H1 (cell line): Measurements from ENCODE around the gene NME7. TPM values are rescaled to one million over a fixed set of nuclear protein-coding genes. Genes with fewer than 3 reads are reported as not detected.

ENCODE experiments used
- CTCF ChIA-PET: fragments of 300-600 bp; sonication (Branson Sonifier 250); formaldehyde crosslinking; loops from one replicate; lab custom pipeline; 2021; ENCODE audit not compliant: partially characterized antibody; lab: Charles Lee
- POLR2A ChIA-PET: fragments of 300-600 bp; sonication (Branson Sonifier 250); formaldehyde crosslinking; loops from one replicate; lab custom pipeline; 2021; ENCODE audit warnings: inconsistent platforms; ENCODE audit not compliant: partially characterized antibody; lab: Charles Lee
- DNase-seq, 2 experiments: peaks; one replicate each; pipeline versions ENCODE4 v3.0.0 to v3.0.0-alpha.2; 2010 to 2022; ENCODE audit warnings: low spot score in 2 of 2, low read depth in 1 of 2, mixed read lengths in 1 of 2
- FAIRE-seq: peaks from 2 replicates; lab custom pipeline; 2011; peaks lifted over from hg19 to GRCh38; lab: Jason Lieb, UNC
- H2AFZ ChIP-seq: 2 replicates; pipeline ENCODE4 v1.8.1; 2012; ENCODE audit warnings: low read length, inconsistent platforms
- H2AK5ac ChIP-seq: 2 replicates; pipeline ENCODE4 v1.6.1; 2013; ENCODE audit warnings: low read depth, low read length
- H2BK120ac ChIP-seq: replicated peaks from 2 replicates; pipeline ENCODE3; 2013; ENCODE audit warnings: low read depth, low read length, inconsistent platforms
- H2BK12ac ChIP-seq: 2 replicates; pipeline ENCODE4 v1.6.1; 2013; ENCODE audit warnings: low read depth, low read length
- H2BK15ac ChIP-seq: 2 replicates; pipeline ENCODE4 v1.6.1; 2013; ENCODE audit warnings: low read length
- H2BK20ac ChIP-seq: 2 replicates; pipeline ENCODE4 v1.6.1; 2013; ENCODE audit warnings: low read length
- H2BK5ac ChIP-seq: 2 replicates; pipeline ENCODE4 v1.6.1; 2013; ENCODE audit warnings: low read depth, low read length
- H3K14ac ChIP-seq: 2 replicates; pipeline ENCODE4 v1.6.1; 2013; ENCODE audit warnings: inconsistent platforms; ENCODE audit not compliant: insufficient read length
- H3K18ac ChIP-seq: 2 replicates; pipeline ENCODE4 v1.6.1; 2013; ENCODE audit warnings: low read length; ENCODE audit errors: extremely low read depth
- H3K23ac ChIP-seq: 2 replicates; pipeline ENCODE4 v1.6.1; 2013; ENCODE audit warnings: inconsistent platforms; ENCODE audit not compliant: insufficient read length
- H3K23me2 ChIP-seq: 2 replicates; pipeline ENCODE4 v1.6.1; 2013; ENCODE audit warnings: low read depth, low read length
- H3K27ac ChIP-seq: 2 replicates; pipeline ENCODE4 v1.6.1; 2011; ENCODE audit warnings: low read depth, low read length, inconsistent platforms
- H3K27me3 ChIP-seq, 4 experiments: replicated peaks in 1 of 4; 1 replicate in 1 of 4; 2 replicates in 3 of 4; pipeline versions ENCODE4 v1.6.1 to v1.8.1; 2011 to 2013; ENCODE audit warnings: low read length in 3 of 4, mild to moderate bottlenecking in 3 of 4, inconsistent platforms in 2 of 4, mixed read lengths in 2 of 4, moderate library complexity in 1 of 4; ENCODE audit not compliant: control insufficient read depth in 3 of 4, insufficient read depth in 3 of 4; ENCODE audit errors: extremely low read depth in 1 of 4
- H3K36me3 ChIP-seq, 4 experiments: 2 replicates each; pipeline versions ENCODE4 v1.6.1 to v1.8.1; 2011 to 2013; ENCODE audit warnings: mild to moderate bottlenecking in 4 of 4, low read length in 3 of 4, moderate library complexity in 2 of 4, control low read depth in 1 of 4, inconsistent platforms in 1 of 4; ENCODE audit not compliant: insufficient read depth in 4 of 4, control insufficient read depth in 2 of 4
- H3K4ac ChIP-seq: replicated peaks from 2 replicates; pipeline ENCODE3; 2013; ENCODE audit warnings: low read length, low read depth, mixed read lengths, inconsistent platforms; ENCODE audit not compliant: insufficient read length
- H3K4me1 ChIP-seq, 4 experiments: replicated peaks in 1 of 4; 1 replicate in 1 of 4; 2 replicates in 3 of 4; pipeline versions ENCODE4 v1.6.1 to v1.8.1; 2011 to 2013; ENCODE audit warnings: low read length in 3 of 4, inconsistent platforms in 2 of 4, mixed read lengths in 1 of 4; ENCODE audit not compliant: insufficient read depth in 4 of 4, control insufficient read depth in 3 of 4
- H3K4me2 ChIP-seq, 2 experiments: 2 replicates each; pipeline versions ENCODE4 v1.6.1 to v1.8.1; 2011 to 2013; ENCODE audit warnings: low read depth in 2 of 2, low read length in 2 of 2, control low read depth in 1 of 2, inconsistent platforms in 1 of 2, mild to moderate bottlenecking in 1 of 2; ENCODE audit not compliant: insufficient read depth in 1 of 2
- H3K4me3 ChIP-seq, 4 experiments: fragments of 200-600, 300-600 bp in 1 of 4; sonication (generic), shearing (Covaris generic), sonication (Bioruptor Twin) in 1 of 4; 2 replicates each; pipeline versions ENCODE4 v1.5.1 to v1.8.1; 2011 to 2016; ENCODE audit warnings: low read length in 4 of 4, low read depth in 3 of 4, control low read depth in 2 of 4, inconsistent platforms in 2 of 4, mild to moderate bottlenecking in 2 of 4, mixed read lengths in 1 of 4, moderate library complexity in 1 of 4; ENCODE audit not compliant: insufficient read depth in 2 of 4; ENCODE audit errors: extremely low read depth in 1 of 4
- H3K56ac ChIP-seq: replicated peaks from 2 replicates; pipeline ENCODE3; 2013; ENCODE audit warnings: low read depth, mild to moderate bottlenecking, mixed read lengths, low read length, inconsistent platforms; ENCODE audit not compliant: insufficient read length
- H3K79me1 ChIP-seq: 2 replicates; pipeline ENCODE4 v1.6.1; 2013; ENCODE audit warnings: low read depth, low read length, control low read depth
- H3K79me2 ChIP-seq, 2 experiments: 2 replicates each; pipeline versions ENCODE4 v1.6.1 to v1.8.1; 2012 to 2013; ENCODE audit warnings: low read length in 2 of 2, mild to moderate bottlenecking in 2 of 2, inconsistent platforms in 1 of 2; ENCODE audit not compliant: insufficient read depth in 2 of 2, control insufficient read depth in 1 of 2
- H3K9ac ChIP-seq, 4 experiments: replicated peaks in 1 of 4; 1 replicate in 1 of 4; 2 replicates in 3 of 4; pipeline versions ENCODE4 v1.6.1 to v1.8.1; 2011 to 2013; ENCODE audit warnings: low read depth in 3 of 4, low read length in 3 of 4, control low read depth in 2 of 4, mild to moderate bottlenecking in 2 of 4, moderate library complexity in 2 of 4, inconsistent platforms in 1 of 4; ENCODE audit errors: extremely low read depth in 1 of 4
- H3K9me3 ChIP-seq, 2 experiments: 2 replicates each; pipeline versions ENCODE4 v1.6.1 to v1.8.1; 2012 to 2013; ENCODE audit warnings: mild to moderate bottlenecking in 2 of 2, moderate library complexity in 2 of 2, control low read depth in 1 of 2, inconsistent platforms in 1 of 2, low read depth in 1 of 2, low read length in 1 of 2, mixed read lengths in 1 of 2; ENCODE audit not compliant: insufficient read depth in 2 of 2
- H4K20me1 ChIP-seq, 2 experiments: replicated peaks in 1 of 2; 2 replicates each; pipeline versions ENCODE3 to v1.8.1; 2011 to 2013; ENCODE audit warnings: inconsistent platforms in 2 of 2, low read length in 2 of 2, mild to moderate bottlenecking in 1 of 2; ENCODE audit not compliant: insufficient read depth in 2 of 2, control insufficient read depth in 1 of 2
- H4K5ac ChIP-seq: 2 replicates; pipeline ENCODE4 v1.6.1; 2013; ENCODE audit warnings: low read length, low read depth, mixed read lengths, inconsistent platforms; ENCODE audit not compliant: insufficient read length
- H4K8ac ChIP-seq: 2 replicates; pipeline ENCODE4 v1.8.0; 2013; ENCODE audit warnings: mild to moderate bottlenecking, moderate library complexity, low read length, inconsistent platforms; ENCODE audit not compliant: insufficient read depth; ENCODE audit errors: extremely low read depth
- H4K91ac ChIP-seq: replicated peaks from 2 replicates; pipeline ENCODE3; 2013; ENCODE audit warnings: low read length, mixed read lengths, inconsistent platforms; ENCODE audit not compliant: insufficient read length
- CBX5 ChIP-seq: fragments of 300-800, 300-1000 bp; sonication (generic); IDR thresholded peaks from 2 replicates; pipeline ENCODE4 v1.7.1; 2016; ENCODE audit warnings: antibody characterized with exemption, low read length, low read depth
- CBX8 ChIP-seq: fragments of 300-800, 300-1000 bp; sonication (generic); IDR thresholded peaks from 2 replicates; pipeline ENCODE4 v1.7.1; 2016; ENCODE audit warnings: low read depth, low read length, borderline replicate concordance
- CHD2 ChIP-seq: IDR thresholded peaks from 2 replicates; pipeline ENCODE4 v1.6.1; 2012; ENCODE audit warnings: low read length, improper control_type of control experiment
- WGBS, 2 experiments: shearing (Covaris generic) in 1 of 2; methylation state at CpG; one replicate each; pipeline versions ENCODE4 v1.1.6 to v1.1.7; 2013 to 2015; ENCODE audit warnings: low lambda C conversion rate in 2 of 2, mixed read lengths in 2 of 2, inconsistent platforms in 1 of 2, low coverage in 1 of 2, missing lambda C conversion rate in 1 of 2; ENCODE audit not compliant: insufficient replicate concordance in 2 of 2, insufficient coverage in 1 of 2, insufficient read length in 1 of 2; ENCODE audit errors: extremely low coverage in 1 of 2, missing lambda C conversion rate in 1 of 2; 5-methylcytosine and 5-hydroxymethylcytosine counted together
- polyA plus RNA-seq, 7 experiments: library from polyadenylated mRNA; depleted of rRNA in 3 of 7; stranded (reverse) in 5 of 7; unstranded in 2 of 7; fragments of >200 nt in 5 of 7; fragments of 200-250 nt in 2 of 7; gene quantifications; 1 replicate in 5 of 7; 2 replicates in 1 of 7; 4 replicates in 1 of 7; pipeline versions ENCODE4 v1.2.1 to v1.2.3, GENCODE V29; 2011 to 2013; ENCODE audit warnings: missing spikeins in 2 of 7, mixed read lengths in 2 of 7
- total RNA-seq: library from RNA; stranded (reverse); fragmentation: NEBNext Ultra II Directional; extraction: Animal tissue kit (Norgen Biotek cat#: 25700); gene quantifications from 2 replicates; pipeline ENCODE4 v1.2.1, GENCODE V29; 2021

NME7 gene
- total and polyA plus RNA-seq, 2 of the 8 experiments (the other 6 are each of a cell fraction or from before 2014, with no cell fraction given) = 11.6 to 28.5 TPM

DNA sequence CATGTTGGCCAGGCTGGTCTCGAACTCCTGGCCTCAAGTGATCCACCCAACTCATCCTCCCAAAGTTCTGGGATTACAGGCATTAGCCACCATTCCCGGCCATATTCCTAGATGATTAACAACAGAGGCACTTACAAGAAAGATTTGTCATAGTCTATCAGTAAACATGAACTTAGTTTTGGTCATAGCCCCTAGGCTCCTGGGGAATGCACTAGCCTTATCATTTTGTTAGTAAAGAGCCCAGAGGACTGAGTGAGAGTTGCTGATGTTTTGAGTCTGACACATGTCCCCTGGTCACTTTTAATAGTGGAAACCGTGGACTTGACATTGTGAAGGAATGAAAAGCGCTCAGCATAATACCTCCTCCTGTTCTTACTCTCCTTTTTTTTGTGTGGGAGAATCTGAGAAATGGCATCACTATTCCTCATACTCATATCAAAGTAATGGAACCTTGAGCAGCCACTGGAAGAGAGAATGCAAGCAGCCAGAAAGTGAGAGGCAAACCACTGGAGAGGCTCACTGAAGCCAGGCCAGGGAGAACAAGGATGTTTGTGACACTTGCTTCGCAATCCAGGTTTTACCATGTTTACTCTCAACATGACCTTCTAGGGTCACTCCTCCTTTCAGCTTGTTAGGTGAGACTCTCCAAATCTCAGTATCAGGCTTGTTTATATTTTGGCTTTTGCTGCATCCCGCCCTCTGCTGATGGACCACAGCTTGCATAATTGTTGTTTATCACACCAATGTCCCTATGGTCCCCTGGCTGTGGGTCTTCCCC, 246.3 kb downstream of the NME7 start:
- no peak for TF ChIP-seq CBX5
- TF ChIP-seq CBX8 = no peak
- TF ChIP-seq CHD2 = no peak
- 97% methylated on average over 6 of the region's 6 CpGs; no CpG with 5 or more reads in 1 of the 2 experiments for WGBS, 2 experiments
- H2BK15ac ChIP-seq = no peak overlapping the region
- peaks cover 0 to 3% (median 1%) of the 10 kb centered on the region in 4 experiments; a peak in 2 of 7 replicates for H3K4me1 ChIP-seq
- FAIRE-seq (no peak), DNase-seq (no peak)
- H3K79me2 ChIP-seq = peaks cover 0 to 50% of the 10 kb centered on the region in 2 experiments; a peak in 2 of 4 replicates
- H3K56ac ChIP-seq = no peak overlapping the region
- H2BK20ac ChIP-seq = no peak overlapping the region
- H3K4me3 ChIP-seq = no peak overlapping the region
- no peak overlapping the region for H4K8ac ChIP-seq
- no peak overlapping the region for H3K4ac ChIP-seq
- H3K27me3 ChIP-seq = no peaks in the 10 kb centered on the region
- H3K79me1 ChIP-seq = peaks cover 4% of the 10 kb centered on the region; the same call in 1 of the 2 replicates
- H2AFZ ChIP-seq = no peak overlapping the region
- CTCF ChIA-PET = no interaction called here
- H4K91ac ChIP-seq = no peak overlapping the region
- H2AK5ac ChIP-seq = no peak overlapping the region
- no peak overlapping the region for H3K9ac ChIP-seq
- POLR2A ChIA-PET = interaction anchor here (1.6 to 1.7 kb wide), 2 partner anchors 10 to 12 kb away, joined by 5 to 6 read pairs; no protein-coding TSS in a partner anchor
- no peaks in the 10 kb centered on the region; the same call in 1 of the 2 replicates for H3K23me2 ChIP-seq
- peaks cover 3 to 4% of the 10 kb centered on the region in 2 experiments for H4K20me1 ChIP-seq
- H3K9me3 ChIP-seq = no peaks in the 10 kb centered on the region
- no peak overlapping the region for H3K23ac ChIP-seq
- no peak overlapping the region for H3K27ac ChIP-seq
- H2BK5ac ChIP-seq = peak overlapping the region; percentile 29; the same call in 1 of the 2 replicates
- no peak overlapping the region for H2BK12ac ChIP-seq
- no peak overlapping the region for H3K4me2 ChIP-seq
- H3K14ac ChIP-seq = no peak overlapping the region
- H4K5ac ChIP-seq = no peak overlapping the region
- H3K36me3 ChIP-seq = peaks cover 8 to 35% (median 13%) of the 10 kb centered on the region in 4 experiments; a peak in 7 of 8 replicates
- no peak overlapping the region for H2BK120ac ChIP-seq
- H3K18ac ChIP-seq = no peak overlapping the region
